ENCODE measurements around the gene ZNF230.
A peak's percentile ranks its signal among the peaks of the same experiment; 100 is the strongest.

Gene ZNF230

DNA sequence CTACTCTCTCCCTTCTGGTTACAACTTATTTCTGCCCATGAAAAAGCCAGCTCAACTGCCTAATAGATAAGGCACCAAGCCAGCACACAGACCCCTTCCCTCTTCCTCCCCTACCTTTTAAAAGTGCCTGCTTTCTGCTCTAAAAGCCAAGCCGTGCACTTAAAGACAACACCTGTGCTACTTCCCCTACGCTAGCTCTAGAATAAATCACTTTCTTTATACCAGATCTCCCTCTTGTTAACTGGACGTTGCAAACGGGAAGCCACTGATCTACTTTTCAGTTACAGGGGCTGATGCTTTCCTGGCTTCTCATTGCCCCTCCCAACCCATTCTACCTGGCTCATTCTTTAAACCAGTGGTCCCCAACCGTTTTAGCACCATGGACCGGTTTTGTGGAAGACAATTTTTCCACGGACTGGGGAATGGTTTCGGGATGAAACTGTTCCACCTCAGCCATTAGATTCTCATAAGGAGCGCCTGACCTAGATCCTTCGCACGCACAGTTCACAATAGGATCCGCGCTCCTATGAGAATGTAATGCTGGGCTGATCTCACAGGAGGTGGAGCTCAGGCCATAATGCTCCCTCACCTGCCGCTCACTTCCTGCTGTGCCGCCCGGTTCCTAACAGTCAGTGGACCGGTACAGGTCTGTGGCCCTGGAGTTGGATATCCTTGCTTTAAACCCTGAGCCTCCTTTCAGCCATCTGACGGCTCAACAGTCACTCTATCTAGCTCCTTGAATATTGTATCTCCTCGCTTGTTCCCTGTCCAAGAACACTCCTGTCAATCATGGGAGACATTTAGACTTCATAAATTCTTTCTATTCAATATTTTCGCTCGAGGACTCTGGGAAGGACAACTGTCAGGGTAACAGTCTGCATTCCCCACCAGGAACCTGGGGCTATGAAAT, 48.2 kb downstream of the ZNF230 start:
- peak; percentile 86 for DNase-seq

DNA sequence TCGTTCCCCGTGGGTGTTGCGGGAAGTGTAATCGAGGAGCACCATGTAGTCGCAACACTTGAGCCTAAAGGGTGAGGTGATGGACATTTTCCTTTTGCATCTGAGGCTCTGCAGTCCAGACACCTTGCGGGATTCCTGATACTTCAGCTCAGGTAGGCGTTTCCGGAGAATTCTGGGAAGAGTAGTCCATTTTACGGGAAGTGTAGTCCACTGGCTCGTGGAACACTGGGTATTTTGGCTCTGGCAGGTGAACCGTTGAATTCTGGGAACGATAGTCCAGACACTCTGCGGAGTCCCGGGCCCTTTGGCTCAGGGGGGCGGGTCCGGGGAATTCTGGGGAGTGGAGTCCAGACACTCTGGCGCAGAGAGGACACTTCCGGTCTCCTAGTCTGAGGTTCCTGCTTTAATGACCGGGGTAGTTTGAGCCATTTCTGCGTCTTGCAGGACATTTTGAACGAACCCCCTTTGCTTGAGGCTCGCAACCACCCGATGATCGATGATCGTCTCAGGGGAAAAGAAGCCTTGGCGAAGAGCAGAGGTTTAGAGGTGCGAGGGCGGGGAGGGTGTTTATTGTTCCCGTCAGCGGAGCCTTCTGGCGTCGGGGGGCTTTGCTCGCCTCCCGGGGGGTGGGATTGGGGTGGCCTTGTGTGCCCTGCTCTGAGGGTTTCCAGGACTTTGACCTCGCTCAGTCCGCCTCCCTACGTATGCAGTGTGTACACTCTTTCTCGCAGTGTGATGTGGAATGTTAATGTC, 49.1 kb downstream of the ZNF230 start, which contains the start of gene ZNF223:
TSS of gene ZNF223 (plus strand) at position 387 of the 753 bp plus-strand sequence. CDS start 3,141 bp downstream, outside the sequence.
- DNase-seq, result peak; percentile 99

DNA sequence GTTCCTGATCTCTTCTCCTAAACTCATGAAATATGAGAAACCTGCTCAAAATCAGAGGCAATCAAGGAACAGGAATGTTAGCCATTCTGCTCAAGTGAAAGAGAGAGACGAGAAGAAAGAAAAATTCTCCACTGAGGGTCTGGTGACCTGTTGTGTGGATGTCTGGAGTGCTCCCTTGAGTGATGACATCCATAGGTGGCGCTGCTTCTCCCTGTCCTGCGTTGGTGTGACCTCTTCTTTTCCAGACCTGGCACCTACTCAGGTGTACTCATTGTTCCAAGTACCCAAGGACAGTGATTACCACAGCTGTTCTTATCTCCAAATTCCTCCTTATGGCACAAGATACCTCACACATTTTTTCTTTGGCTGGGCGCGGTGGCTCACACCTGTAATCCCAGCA, 53.1 kb downstream of the ZNF230 start:
- DNase-seq, result no peak

DNA sequence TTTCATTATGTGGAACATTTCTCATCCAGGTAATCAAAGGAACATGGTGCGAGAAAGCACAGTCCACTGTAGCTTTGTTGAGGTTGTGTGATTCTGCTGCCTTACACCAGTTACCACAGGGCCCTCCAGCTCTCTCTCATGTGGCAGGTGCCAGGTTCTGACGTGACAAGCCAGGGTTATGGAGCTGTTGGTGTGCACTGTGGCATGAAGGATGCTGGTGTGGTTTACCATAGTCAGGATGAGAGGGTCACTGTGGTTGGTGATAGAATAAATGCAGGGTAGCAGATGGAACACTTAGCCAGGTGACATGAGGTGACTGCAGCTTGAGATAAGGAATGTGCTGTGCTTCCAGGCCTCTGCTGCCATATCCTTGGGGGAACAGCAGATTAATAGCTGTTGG, 56.5 kb downstream of the ZNF230 start:
- no peak for DNase-seq

DNA sequence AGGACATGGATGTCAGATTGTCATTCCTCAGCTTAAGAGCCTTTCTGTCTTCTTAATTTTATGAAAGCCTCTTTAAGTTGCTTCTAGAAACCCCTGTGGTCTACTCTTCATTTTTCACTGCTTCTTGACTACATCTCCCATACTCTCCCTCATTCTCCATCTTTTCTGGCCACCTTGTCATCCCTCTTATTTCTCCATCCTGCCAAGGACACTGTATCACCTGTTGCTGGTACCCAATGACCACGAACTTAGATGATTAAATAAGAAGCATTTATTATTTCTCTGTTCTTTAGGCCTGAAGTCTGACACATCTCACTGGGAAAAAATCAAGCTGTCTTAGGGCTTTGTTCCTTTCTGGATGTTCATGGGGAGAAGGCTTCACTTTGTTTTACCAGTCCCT, 58.3 kb downstream of the ZNF230 start:
- no peak for DNase-seq
